Esophagus muscularis mucosa (tissue), 4 donors: ENCODE results near the gene ZSCAN22. TPM values are rescaled to one million over a fixed set of nuclear protein-coding genes. Genes with fewer than 3 reads are reported as not detected.

Source experiments
- DNase-seq: peaks from one replicate; pipeline ENCODE4 v3.0.0-alpha.2; 2017; ENCODE audit errors: extremely low spot score
- H3K27ac ChIP-seq, 4 donors: fragments of 200-600 bp; sonication (generic); replicated peaks in 1 of 4; 1 replicate in 3 of 4; 2 replicates in 1 of 4; pipeline ENCODE4 v1.5.1; 2016 to 2019; ENCODE audit warnings: mild to moderate bottlenecking in 1 of 4
- H3K27me3 ChIP-seq, 4 donors: fragments of 200-600 bp; sonication (generic); one replicate each; pipeline versions ENCODE4 v1.5.1 to v1.6.0; 2016 to 2019
- H3K36me3 ChIP-seq, 4 donors: fragments of 200-600 bp; sonication (generic); one replicate each; pipeline ENCODE4 v1.5.1; 2016 to 2019
- H3K4me1 ChIP-seq, 4 donors: fragments of 200-600 bp; sonication (generic); one replicate each; pipeline ENCODE4 v1.5.1; 2016 to 2019
- H3K4me3 ChIP-seq, 4 donors: fragments of 200-600 bp; sonication (generic); 1 replicate in 2 of 4; 2 replicates in 2 of 4; pipeline ENCODE4 v1.5.1; 2016 to 2019; ENCODE audit warnings: mild to moderate bottlenecking in 4 of 4, moderate library complexity in 1 of 4
- H3K9me3 ChIP-seq, 4 donors: fragments of 200-600 bp; sonication (generic); 1 replicate in 3 of 4; 2 replicates in 1 of 4; pipeline ENCODE4 v1.5.1; 2016 to 2019
- EP300 ChIP-seq: sonication (generic); formaldehyde crosslinking; IDR thresholded peaks from one replicate; pipeline ENCODE4 v1.6.1; 2017; ENCODE audit warnings: antibody characterized with exemption
- POLR2A ChIP-seq: fragments of 450-650 bp; IDR thresholded peaks from one replicate; pipeline ENCODE4 v1.6.1; 2017; ENCODE audit warnings: antibody characterized with exemption, moderate library complexity, mild to moderate bottlenecking, low read depth
- POLR2AphosphoS5 ChIP-seq, 2 donors: sonication (generic); formaldehyde crosslinking; IDR thresholded peaks; one replicate each; pipeline ENCODE4 v1.6.1; 2017; ENCODE audit warnings: antibody characterized with exemption in 2 of 2
- WGBS: methylation state at CpG from one replicate; pipeline ENCODE4 v1.1.5; 2018; 5-methylcytosine and 5-hydroxymethylcytosine counted together
- intact Hi-C: fragments of 100-400 bp; cut with DNase I; formaldehyde crosslinking; loops from one replicate; pipeline ENCODE4 v1.15.1; 2023
- total RNA-seq, 4 donors: library from RNA; depleted of rRNA; stranded (reverse); fragments of >200 nt; gene quantifications; one replicate each; pipeline versions ENCODE4 v1.1.0 to v1.2.1, GENCODE V29; 2016
- TF ChIP-seq, protein P1 (sequence below), 3 experiments: fragments of 200-600 bp in 2 of 3; fragments of 450-650 bp in 1 of 3; sonication (generic) in 2 of 3; IDR thresholded peaks; one replicate each; pipeline ENCODE4 v1.5.1; 2017 to 2019; ENCODE audit warnings: antibody characterized with exemption in 3 of 3, mild to moderate bottlenecking in 2 of 3, moderate library complexity in 1 of 3

Gene ZSCAN22
- total RNA-seq, 4 donors from 2014 or later = 2.9 to 4.9 (median 3.6) TPM

DNA sequence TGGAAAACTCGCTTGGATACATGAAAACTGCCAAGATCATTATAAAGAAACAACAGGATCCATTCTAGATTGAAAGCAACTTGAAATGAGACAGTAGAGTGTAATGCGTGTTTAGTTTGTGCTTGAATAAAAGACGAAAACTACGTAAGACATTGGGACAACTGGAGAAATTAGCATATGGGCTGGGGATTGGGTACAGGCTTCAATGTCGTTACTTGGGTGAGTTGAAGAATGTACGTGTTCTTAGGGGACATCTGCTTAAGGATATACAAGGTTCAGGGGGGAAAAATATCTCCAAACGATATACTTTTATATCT lies 22.1 kb upstream of the ZSCAN22 start:
- intact Hi-C loops = no loop called here
- TF ChIP-seq POLR2AphosphoS5 (IDR thresholded peaks at IDR 0.05) = no peak
- no peak for TF ChIP-seq EP300
- no peak for TF ChIP-seq POLR2A
- TF ChIP-seq, protein P1, sequence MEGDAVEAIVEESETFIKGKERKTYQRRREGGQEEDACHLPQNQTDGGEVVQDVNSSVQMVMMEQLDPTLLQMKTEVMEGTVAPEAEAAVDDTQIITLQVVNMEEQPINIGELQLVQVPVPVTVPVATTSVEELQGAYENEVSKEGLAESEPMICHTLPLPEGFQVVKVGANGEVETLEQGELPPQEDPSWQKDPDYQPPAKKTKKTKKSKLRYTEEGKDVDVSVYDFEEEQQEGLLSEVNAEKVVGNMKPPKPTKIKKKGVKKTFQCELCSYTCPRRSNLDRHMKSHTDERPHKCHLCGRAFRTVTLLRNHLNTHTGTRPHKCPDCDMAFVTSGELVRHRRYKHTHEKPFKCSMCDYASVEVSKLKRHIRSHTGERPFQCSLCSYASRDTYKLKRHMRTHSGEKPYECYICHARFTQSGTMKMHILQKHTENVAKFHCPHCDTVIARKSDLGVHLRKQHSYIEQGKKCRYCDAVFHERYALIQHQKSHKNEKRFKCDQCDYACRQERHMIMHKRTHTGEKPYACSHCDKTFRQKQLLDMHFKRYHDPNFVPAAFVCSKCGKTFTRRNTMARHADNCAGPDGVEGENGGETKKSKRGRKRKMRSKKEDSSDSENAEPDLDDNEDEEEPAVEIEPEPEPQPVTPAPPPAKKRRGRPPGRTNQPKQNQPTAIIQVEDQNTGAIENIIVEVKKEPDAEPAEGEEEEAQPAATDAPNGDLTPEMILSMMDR (IDR thresholded peaks at IDR 0.05) = no peak
- H3K36me3 ChIP-seq = peaks cover 4 to 53% (median 44%) of the 10 kb centered on the region in 4 donors
- H3K9me3 ChIP-seq = no peaks in the 10 kb centered on the region
- WGBS = 19% methylated on average over 7 of the region's 7 CpGs
- H3K4me3 ChIP-seq = peak overlapping the region; percentile 89 to 96 (median 94)
- H3K27ac ChIP-seq = peak overlapping the region; percentile 88 to 93 (median 91)
- no peaks in the 10 kb centered on the region for H3K27me3 ChIP-seq
- DNase-seq = no peak
- peaks cover 12 to 33% (median 22%) of the 10 kb centered on the region in 4 donors for H3K4me1 ChIP-seq

DNA sequence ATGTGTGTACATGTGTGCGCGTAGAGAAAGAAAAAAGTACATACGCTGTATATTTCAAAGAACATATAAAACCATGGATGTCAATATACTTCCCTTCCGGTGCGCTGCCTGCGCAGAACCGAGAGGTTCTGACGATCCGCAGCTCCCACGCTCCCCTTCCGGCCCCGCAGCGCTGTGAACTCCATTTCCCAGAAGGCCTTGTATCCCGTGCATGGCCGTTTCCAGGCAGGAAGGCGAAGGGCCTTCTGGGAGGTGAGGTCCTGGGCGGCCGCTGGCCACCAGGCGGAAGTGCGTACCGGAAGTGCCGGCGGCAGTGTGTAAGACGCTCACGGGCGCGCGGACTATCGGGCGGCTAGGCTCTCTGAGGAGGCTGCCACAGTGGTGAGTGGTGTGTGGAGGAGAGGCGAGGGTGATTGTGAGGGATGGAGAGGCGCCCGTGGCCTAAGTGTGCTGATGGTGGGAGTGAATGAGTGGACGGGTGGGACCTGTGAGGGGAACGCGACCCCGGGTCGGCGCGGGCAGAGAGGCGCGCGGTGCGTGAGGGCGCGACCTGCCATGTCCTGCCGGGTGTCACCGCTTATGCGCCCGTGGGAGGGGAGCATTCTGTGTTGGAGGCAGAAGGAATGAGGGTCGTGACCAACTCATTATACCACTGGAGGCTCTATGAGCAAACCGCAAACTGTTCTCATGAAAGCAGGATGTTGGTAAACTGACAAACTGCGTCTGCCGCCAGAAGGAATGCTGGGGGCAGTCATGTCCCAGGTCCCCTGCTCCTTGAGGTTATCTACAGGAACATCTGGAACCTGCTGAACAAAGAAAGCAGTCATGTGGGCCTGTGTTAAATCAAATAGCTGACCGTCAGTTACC lies 21.5 kb upstream of the ZSCAN22 start, which contains the start of gene ERVK3-1:
Gene ERVK3-1 (plus strand): TSS at position 313 of the 867 bp plus-strand sequence. CDS start 6,792 bp downstream, outside the sequence.
- DNase-seq = peak; percentile 98
- intact Hi-C loops = no loop called here
- Histone ChIP-seq H3K27me3 (no peaks in the 10 kb centered on the region), H3K4me3 (peak within 1 kb of the TSS; percentile 89 to 96 (median 94)), H3K27ac (peak within 1 kb of the TSS; percentile 88 to 93 (median 91)), H3K36me3 (peaks cover 4 to 51% (median 38%) of the 10 kb centered on the region in 4 donors), H3K9me3 (no peaks in the 10 kb centered on the region), H3K4me1 (peaks cover 12 to 33% (median 23%) of the 10 kb centered on the region in 4 donors)
- WGBS = under 1% methylated on average over 52 of the region's 55 CpGs
- TF ChIP-seq, protein P1 (IDR thresholded peaks at IDR 0.05) = peak in 2 of 3 experiments; percentile 22 to 36
- peak; percentile 98 to 99 for TF ChIP-seq POLR2AphosphoS5 (IDR thresholded peaks at IDR 0.05)
- peak; percentile 85 for TF ChIP-seq POLR2A
- TF ChIP-seq EP300 = no peak

DNA sequence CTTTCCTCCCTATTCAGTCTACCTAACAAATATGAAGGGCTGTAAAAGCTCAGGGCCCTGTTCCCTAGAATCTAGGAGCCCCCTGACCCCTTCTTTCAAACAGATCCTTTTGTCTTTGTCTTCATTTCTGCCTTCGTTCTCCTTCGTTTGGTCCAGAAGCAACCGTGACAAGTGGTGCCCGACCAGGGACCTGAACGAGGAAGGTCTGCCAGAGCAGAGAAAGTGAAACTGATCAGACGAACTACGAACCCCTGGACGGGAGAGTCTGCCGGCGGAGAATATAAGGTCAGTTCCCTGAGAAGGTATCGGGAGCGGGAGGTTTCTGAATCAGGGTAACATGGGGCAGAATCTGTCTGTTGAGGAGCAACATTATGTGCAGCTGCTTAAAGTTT lies 20.9 kb upstream of the ZSCAN22 start:
- no peaks in the 10 kb centered on the region for H3K9me3 ChIP-seq
- intact Hi-C loops = no loop called here
- no peak for DNase-seq
- H3K4me1 ChIP-seq = peaks cover 12 to 33% (median 25%) of the 10 kb centered on the region in 4 donors
- peaks cover 4 to 44% (median 32%) of the 10 kb centered on the region in 4 donors for H3K36me3 ChIP-seq
- no peak for TF ChIP-seq POLR2A
- TF ChIP-seq, protein P1 (IDR thresholded peaks at IDR 0.05) = no peak
- no peak for TF ChIP-seq EP300
- TF ChIP-seq POLR2AphosphoS5 (IDR thresholded peaks at IDR 0.05) = no peak
- 66% methylated on average over 12 of the region's 12 CpGs for WGBS
- H3K27ac ChIP-seq = peak overlapping the region in 3 of 4 donors; percentile 88 to 93 (median 93)
- H3K27me3 ChIP-seq = no peaks in the 10 kb centered on the region
- peak overlapping the region; percentile 89 to 96 (median 94) for H3K4me3 ChIP-seq

DNA sequence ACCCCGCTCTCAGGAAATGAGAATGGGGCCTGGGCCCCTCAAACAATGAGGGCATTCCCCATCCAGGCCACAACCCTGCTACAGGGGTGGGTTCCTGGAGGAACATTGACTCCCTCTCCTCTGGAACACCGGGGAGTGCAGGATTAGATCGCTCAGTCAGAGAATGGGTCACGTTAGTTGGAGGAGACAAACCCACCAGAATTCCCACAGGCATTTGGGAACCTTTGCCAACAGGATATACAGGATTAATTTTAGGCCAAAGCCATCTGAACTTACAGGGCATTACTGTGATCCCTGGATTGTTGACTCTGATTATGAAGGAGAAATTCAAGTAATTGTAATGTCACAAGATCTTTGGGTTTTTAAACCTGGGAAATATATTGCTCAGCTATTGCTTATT lies 19.1 kb upstream of the ZSCAN22 start:
- no peak for TF ChIP-seq POLR2AphosphoS5 (IDR thresholded peaks at IDR 0.05)
- TF ChIP-seq, protein P1 (IDR thresholded peaks at IDR 0.05) = no peak
- TF ChIP-seq POLR2A = no peak
- no peak for TF ChIP-seq EP300
- intact Hi-C loops = no loop called here
- whole genome bisulfite sequencing = 91% methylated on average over 4 of the region's 4 CpGs

More for the DNA sequence above, 19.1 kb upstream of the ZSCAN22 start:
- H3K4me3 ChIP-seq = no peak overlapping the region
- H3K27me3 ChIP-seq = no peaks in the 10 kb centered on the region
- H3K4me1 ChIP-seq = peaks cover 12 to 33% (median 25%) of the 10 kb centered on the region in 4 donors
- no peak for DNase-seq
- H3K36me3 ChIP-seq = peaks cover 16 to 57% (median 41%) of the 10 kb centered on the region in 4 donors
- no peaks in the 10 kb centered on the region for H3K9me3 ChIP-seq
- H3K27ac ChIP-seq = no peak overlapping the region
